Mesothelial cell of epicardium (in vitro differentiated cells): ENCODE data around the gene TNNI2. TPM values are rescaled to one million over a fixed set of nuclear protein-coding genes. Genes with fewer than 3 reads are reported as not detected.
A peak's percentile ranks its signal among the peaks of the same experiment; 100 is the strongest.

ENCODE experiments used
- DNase-seq, 2 experiments: peaks; one replicate each; pipeline ENCODE4 v3.0.0; 2021; ENCODE audit warnings: low spot score in 2 of 2; ENCODE audit not compliant: unreplicated experiment in 2 of 2
- H3K27ac Mint-ChIP-seq: 2 replicates; pipeline ENCODE4 v1.8.0; 2021; ENCODE audit warnings: mixed read lengths
- H3K27me3 Mint-ChIP-seq: 2 replicates; pipeline ENCODE4 v1.8.0; 2021; ENCODE audit warnings: low read depth, mixed read lengths
- H3K36me3 Mint-ChIP-seq: 2 replicates; pipeline ENCODE4 v1.8.0; 2021; ENCODE audit warnings: mixed read lengths
- H3K4me1 Mint-ChIP-seq: 2 replicates; pipeline ENCODE4 v1.8.0; 2021; ENCODE audit warnings: mixed read lengths
- H3K4me3 Mint-ChIP-seq: 2 replicates; pipeline ENCODE4 v1.8.0; 2021; ENCODE audit warnings: mild to moderate bottlenecking, moderate library complexity, mixed read lengths
- H3K9me3 Mint-ChIP-seq: 2 replicates; pipeline ENCODE4 v1.8.0; 2021; ENCODE audit warnings: mixed read lengths
- CTCF ChIP-seq: fragments of 200-600 bp; sonication (generic); IDR thresholded peaks from one replicate; pipeline ENCODE4 v1.5.0; 2021; ENCODE audit warnings: antibody characterized with exemption; ENCODE audit not compliant: unreplicated experiment
- total RNA-seq: library from RNA; stranded (reverse); gene quantifications from 3 replicates; pipeline ENCODE4 v1.2.1, GENCODE V29; 2021

TNNI2 gene
- total RNA-seq, 1 donor from 2014 or later = 1.3 TPM

DNA sequence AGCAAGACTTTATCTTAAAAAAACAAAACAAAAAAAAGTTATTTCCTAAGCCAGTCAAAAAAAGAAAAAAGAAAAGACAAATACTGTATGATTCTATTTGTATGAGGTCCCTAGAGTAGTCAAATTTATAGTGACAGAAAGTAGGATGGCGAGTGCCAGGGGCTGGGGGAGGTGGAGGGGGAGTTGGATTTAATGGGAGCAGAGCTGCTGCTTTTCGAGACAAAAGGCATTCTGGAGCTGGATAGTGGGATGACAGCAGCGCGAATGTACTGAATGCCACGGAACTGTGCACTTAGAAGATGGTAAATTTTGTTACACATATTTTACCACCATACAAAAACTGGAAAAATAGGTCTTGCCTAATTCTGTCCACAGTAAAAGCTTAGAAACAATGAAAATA is 21.8 kb upstream of the TNNI2 start:
- Mint-ChIP-seq H3K4me1 (peaks cover 14% of the 10 kb centered on the region), H3K36me3 (peaks cover 2% of the 10 kb centered on the region), H3K27me3 (peaks cover 3% of the 10 kb centered on the region), H3K9me3 (peaks cover 21% of the 10 kb centered on the region), H3K27ac (no peak overlapping the region), H3K4me3 (no peak overlapping the region)
- DNase-seq = no peak
- TF ChIP-seq CTCF = no peak

GRCh38 chr11:1817511-1817910 is 21.3 kb upstream of the TNNI2 start:
- Mint-ChIP-seq H3K27ac (no peak overlapping the region), H3K27me3 (peaks cover 3% of the 10 kb centered on the region), H3K4me1 (peaks cover 14% of the 10 kb centered on the region)

GRCh38 chr11:1819074-1819473 is 19.7 kb upstream of the TNNI2 start:
- H3K36me3 Mint-ChIP-seq = peaks cover 2% of the 10 kb centered on the region
- peaks cover 14% of the 10 kb centered on the region for H3K4me1 Mint-ChIP-seq
- TF ChIP-seq CTCF = no peak
- no peak overlapping the region for H3K27ac Mint-ChIP-seq
- peaks cover 13% of the 10 kb centered on the region for H3K9me3 Mint-ChIP-seq
- H3K4me3 Mint-ChIP-seq = no peak overlapping the region
- H3K27me3 Mint-ChIP-seq = no peaks in the 10 kb centered on the region
- no peak for DNase-seq

More at GRCh38 chr11:1817511-1817910, 21.3 kb upstream of the TNNI2 start:
- TF ChIP-seq CTCF = no peak
- Mint-ChIP-seq H3K36me3 (peaks cover 2% of the 10 kb centered on the region), H3K4me3 (no peak overlapping the region), H3K9me3 (peaks cover 18% of the 10 kb centered on the region)
- no peak for DNase-seq

GRCh38 chr11:1820463-1821325 is 18.1 kb upstream of the TNNI2 start:
- peak overlapping the region; percentile 75 for H3K27ac Mint-ChIP-seq
- H3K36me3 Mint-ChIP-seq = peaks cover 2% of the 10 kb centered on the region
- no peaks in the 10 kb centered on the region for H3K27me3 Mint-ChIP-seq
- TF ChIP-seq CTCF = no peak
- no peak for DNase-seq
- peaks cover 14% of the 10 kb centered on the region for H3K4me1 Mint-ChIP-seq
- H3K9me3 Mint-ChIP-seq = peaks cover 13% of the 10 kb centered on the region
- H3K4me3 Mint-ChIP-seq = no peak overlapping the region

DNA sequence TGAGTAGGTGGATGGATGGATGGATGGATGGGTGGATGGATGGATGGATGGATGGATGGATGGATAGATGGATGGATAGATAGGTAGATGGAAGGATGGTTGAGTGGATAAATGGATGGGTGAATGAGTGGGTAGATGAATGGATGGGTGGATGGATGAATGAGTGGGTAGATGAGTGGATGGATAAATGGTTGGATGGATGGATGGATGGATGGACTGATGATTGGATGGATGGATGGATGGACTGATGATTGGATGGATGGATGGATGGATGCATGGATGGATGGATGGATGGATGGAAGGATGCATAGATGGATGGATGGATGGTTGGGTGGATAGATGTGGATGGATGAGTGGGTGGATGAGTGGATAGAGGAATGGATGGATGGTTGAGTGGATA is 17.2 kb upstream of the TNNI2 start:
- Mint-ChIP-seq H3K9me3 (peaks cover 13% of the 10 kb centered on the region), H3K27me3 (no peaks in the 10 kb centered on the region), H3K4me1 (peaks cover 16% of the 10 kb centered on the region), H3K4me3 (no peak overlapping the region), H3K36me3 (peaks cover 2% of the 10 kb centered on the region), H3K27ac (no peak overlapping the region)
- no peak for DNase-seq
- TF ChIP-seq CTCF = no peak
